ENCODE measurements around the gene TSPAN17. TPM values are rescaled to one million over a fixed set of nuclear protein-coding genes. Genes with fewer than 3 reads are reported as not detected.
A peak's percentile ranks its signal among the peaks of the same experiment; 100 is the strongest.

The TSPAN17 gene
- total and polyA plus RNA-seq, 7 experiments from 2014 or later: 16.5 to 47.6 (median 19.3) TPM

DNA sequence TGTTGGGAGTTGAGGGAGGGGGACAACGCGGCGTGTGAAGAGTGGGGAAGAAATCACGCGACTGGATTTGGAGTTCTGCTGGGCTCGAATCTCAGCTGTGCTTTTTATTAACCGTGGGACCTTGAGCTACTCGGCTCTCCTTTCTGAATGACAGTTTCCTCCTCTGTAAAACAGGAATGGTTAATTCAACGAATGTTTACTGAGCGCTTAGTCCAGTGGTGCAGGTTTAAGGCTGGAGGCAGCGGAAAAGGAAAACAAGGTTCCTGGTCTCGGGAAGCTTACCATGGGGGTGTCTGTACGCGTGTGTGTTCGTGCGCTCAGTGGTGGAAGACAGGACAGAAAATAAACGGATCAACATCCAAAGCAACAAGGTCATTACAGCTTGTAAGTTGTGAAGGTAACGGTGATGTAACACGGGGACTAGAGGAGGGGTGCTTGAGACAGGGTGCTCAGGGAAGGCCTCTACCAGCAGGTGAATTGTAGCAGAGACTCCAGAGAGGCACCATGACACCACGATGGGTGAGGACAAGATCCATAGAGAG is 16.5 kb upstream of the TSPAN17 start:
- no peaks in the 10 kb centered on the region for H3K9me3 ChIP-seq (ENCODE audit: control insufficient read depth in 2 of 3, low read length in 3 of 3)
- peak overlapping the region; percentile 43 for H3K4me3 ChIP-seq (ENCODE audit: low read length)
- Mint-ChIP-seq H3K4me1 (peaks cover 7 to 16% (median 11%) of the 10 kb centered on the region in 7 donors), H3K9me3 (peaks cover 0 to 5% (median 0%) of the 10 kb centered on the region in 11 donors), H3K27ac (no peak overlapping the region), H3K36me3 (peaks cover 0 to 7% (median 4%) of the 10 kb centered on the region in 5 donors), H3K4me3 (peak overlapping the region; percentile 27 to 72 (median 58)), H3K27me3 (peaks cover 59 to 86% (median 73%) of the 10 kb centered on the region in 5 donors)
- ChIA-PET POLR2A (interaction anchor here (0.6 kb wide), 1 partner anchor 1138 kb away, joined by 3 read pairs; no protein-coding TSS in a partner anchor), CTCF (no interaction called here)
- intact Hi-C loops (cut with micrococcal nuclease): loop anchor here in 1 of 2 donors (1.0 kb wide), 1 partner anchor 17 kb away; the partner anchor contains the start of gene TSPAN17
- no peak overlapping the region for H3K27ac ChIP-seq (ENCODE audit: low read depth, low read length)
- peaks cover 8 to 15% of the 10 kb centered on the region in 2 donors for H3K4me1 ChIP-seq (ENCODE audit: control insufficient read depth in 2 of 2, insufficient read depth in 2 of 2, low read length in 2 of 2)
- H3K27me3 ChIP-seq (ENCODE audit: control insufficient read depth in 2 of 2, insufficient read depth in 2 of 2, low read length in 2 of 2): peaks cover 4 to 21% of the 10 kb centered on the region in 2 donors
- ATAC-seq (no peak), DNase-seq (no peak)
- H3K36me3 ChIP-seq (ENCODE audit: control insufficient read depth in 2 of 3, insufficient read depth in 3 of 3, low read length in 3 of 3): no peaks in the 10 kb centered on the region

- CTCF ChIA-PET: no interaction called here
- POLR2A ChIA-PET: no interaction called here
- peaks cover 0 to 5% (median 0%) of the 10 kb centered on the region in 11 donors for H3K9me3 Mint-ChIP-seq
- peak overlapping the region in 1 of 9 donors; percentile 56 for H3K27ac Mint-ChIP-seq
- H3K9me3 ChIP-seq (ENCODE audit: control insufficient read depth in 2 of 3, low read length in 3 of 3): no peaks in the 10 kb centered on the region
- no peak overlapping the region for H3K27ac ChIP-seq (ENCODE audit: low read depth, low read length)
- peaks cover 8 to 15% of the 10 kb centered on the region in 2 donors for H3K4me1 ChIP-seq (ENCODE audit: control insufficient read depth in 2 of 2, insufficient read depth in 2 of 2, low read length in 2 of 2)
- peaks cover 7 to 16% (median 11%) of the 10 kb centered on the region in 7 donors for H3K4me1 Mint-ChIP-seq
- no peak overlapping the region for H3K4me3 ChIP-seq (ENCODE audit: low read length)
- peak overlapping the region in 2 of 10 donors; percentile 7 to 68 for H3K4me3 Mint-ChIP-seq
- no peaks in the 10 kb centered on the region for H3K36me3 ChIP-seq (ENCODE audit: control insufficient read depth in 2 of 3, insufficient read depth in 3 of 3, low read length in 3 of 3)
- peaks cover 4 to 21% of the 10 kb centered on the region in 2 donors for H3K27me3 ChIP-seq (ENCODE audit: control insufficient read depth in 2 of 2, insufficient read depth in 2 of 2, low read length in 2 of 2)
- H3K36me3 Mint-ChIP-seq: peaks cover 0 to 7% (median 4%) of the 10 kb centered on the region in 5 donors
- ATAC-seq (no peak), DNase-seq (no peak)
- H3K27me3 Mint-ChIP-seq: peaks cover 59 to 86% (median 67%) of the 10 kb centered on the region in 5 donors
- intact Hi-C loops (cut with micrococcal nuclease): no loop called here
Measured at GRCh38 chr5:176631383-176632200, 15.7 kb upstream of the TSPAN17 start.

GRCh38 chr5:176632745-176633144 is 14.5 kb upstream of the TSPAN17 start:
- POLR2A ChIA-PET: no interaction called here
- DNase-seq: no peak
- CTCF ChIA-PET: interaction anchor here (1.3 to 2.1 kb wide), 2 partner anchors 25 to 28 kb away, joined by 3 to 5 read pairs; no protein-coding TSS in a partner anchor
- no peak overlapping the region for H3K4me3 Mint-ChIP-seq
- H3K4me1 Mint-ChIP-seq: peaks cover 7 to 16% (median 11%) of the 10 kb centered on the region in 7 donors
- Histone ChIP-seq H3K9me3 (ENCODE audit: control insufficient read depth in 2 of 3, low read length in 3 of 3) (no peaks in the 10 kb centered on the region), H3K4me3 (ENCODE audit: low read length) (no peak overlapping the region), H3K27me3 (ENCODE audit: control insufficient read depth in 2 of 2, insufficient read depth in 2 of 2, low read length in 2 of 2) (peaks cover 4 to 21% of the 10 kb centered on the region in 2 donors), H3K27ac (ENCODE audit: low read depth, low read length) (no peak overlapping the region), H3K36me3 (ENCODE audit: control insufficient read depth in 2 of 3, insufficient read depth in 3 of 3, low read length in 3 of 3) (no peaks in the 10 kb centered on the region), H3K4me1 (ENCODE audit: control insufficient read depth in 2 of 2, insufficient read depth in 2 of 2, low read length in 2 of 2) (peaks cover 8 to 15% of the 10 kb centered on the region in 2 donors)
- H3K27me3 Mint-ChIP-seq: peaks cover 50 to 87% (median 56%) of the 10 kb centered on the region in 5 donors
- intact Hi-C loops (cut with micrococcal nuclease): no loop called here
- no peak overlapping the region for H3K27ac Mint-ChIP-seq
- H3K9me3 Mint-ChIP-seq: peaks cover 0 to 5% (median 0%) of the 10 kb centered on the region in 11 donors
- ATAC-seq: no peak
- H3K36me3 Mint-ChIP-seq: peaks cover 0 to 7% (median 4%) of the 10 kb centered on the region in 5 donors

- Histone ChIP-seq H3K36me3 (ENCODE audit: control insufficient read depth in 2 of 3, insufficient read depth in 3 of 3, low read length in 3 of 3) (no peaks in the 10 kb centered on the region), H3K4me1 (ENCODE audit: control insufficient read depth in 2 of 2, insufficient read depth in 2 of 2, low read length in 2 of 2) (peaks cover 8 to 15% of the 10 kb centered on the region in 2 donors), H3K4me3 (ENCODE audit: low read length) (no peak overlapping the region), H3K9me3 (ENCODE audit: control insufficient read depth in 2 of 3, low read length in 3 of 3) (no peaks in the 10 kb centered on the region), H3K27ac (ENCODE audit: low read depth, low read length) (no peak overlapping the region), H3K27me3 (ENCODE audit: control insufficient read depth in 2 of 2, insufficient read depth in 2 of 2, low read length in 2 of 2) (peaks cover 4 to 20% of the 10 kb centered on the region in 2 donors)
- no peak overlapping the region for H3K27ac Mint-ChIP-seq
- no peak for DNase-seq
- no peak for ATAC-seq
- peaks cover 5 to 16% (median 11%) of the 10 kb centered on the region in 7 donors for H3K4me1 Mint-ChIP-seq
- H3K36me3 Mint-ChIP-seq: peaks cover 0 to 7% (median 4%) of the 10 kb centered on the region in 5 donors
- ChIA-PET POLR2A (interaction anchor here (1.0 kb wide), 1 partner anchor 14 kb away, joined by 3 read pairs; the partner anchor contains the start of gene TSPAN17), CTCF (interaction anchor here (1.3 to 2.1 kb wide), 2 partner anchors 24 to 27 kb away, joined by 3 to 5 read pairs; no protein-coding TSS in a partner anchor)
- intact Hi-C loops (cut with micrococcal nuclease): no loop called here
- H3K4me3 Mint-ChIP-seq: no peak overlapping the region
- H3K9me3 Mint-ChIP-seq: peaks cover 0 to 5% (median 0%) of the 10 kb centered on the region in 11 donors
- peaks cover 42 to 85% (median 49%) of the 10 kb centered on the region in 5 donors for H3K27me3 Mint-ChIP-seq
Measured at GRCh38 chr5:176633598-176633997, 13.7 kb upstream of the TSPAN17 start.

DNA sequence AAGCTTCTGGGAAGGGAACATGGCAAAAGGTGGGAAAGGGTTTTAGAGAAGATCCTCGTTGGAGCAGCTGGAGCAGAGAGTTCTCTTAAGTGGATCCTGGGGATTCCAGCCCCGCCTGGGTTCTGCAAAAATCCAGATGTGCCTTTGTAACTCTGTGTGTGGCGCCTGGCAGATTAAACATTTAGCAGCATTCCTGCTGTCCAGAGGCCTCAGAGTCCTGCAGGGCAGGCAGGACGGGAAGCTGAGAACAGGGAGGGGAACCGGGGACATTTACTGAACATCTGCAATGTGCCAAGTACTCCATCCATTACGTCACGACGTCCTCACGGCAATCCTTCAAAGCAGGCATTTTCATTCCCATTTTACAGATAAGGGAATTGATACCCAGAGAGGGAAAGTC is 10.9 kb upstream of the TSPAN17 start:
- no peak for ATAC-seq
- Mint-ChIP-seq H3K9me3 (peaks cover 0 to 5% (median 0%) of the 10 kb centered on the region in 11 donors), H3K4me1 (peaks cover 0 to 8% (median 0%) of the 10 kb centered on the region in 7 donors), H3K27me3 (peaks cover 24 to 65% (median 29%) of the 10 kb centered on the region in 5 donors), H3K36me3 (peaks cover 0 to 5% (median 0%) of the 10 kb centered on the region in 5 donors), H3K27ac (no peak overlapping the region), H3K4me3 (no peak overlapping the region)
- CTCF ChIA-PET: no interaction called here
- Histone ChIP-seq H3K36me3 (ENCODE audit: control insufficient read depth in 2 of 3, insufficient read depth in 3 of 3, low read length in 3 of 3) (no peaks in the 10 kb centered on the region), H3K9me3 (ENCODE audit: control insufficient read depth in 2 of 3, low read length in 3 of 3) (no peaks in the 10 kb centered on the region), H3K4me1 (ENCODE audit: control insufficient read depth in 2 of 2, insufficient read depth in 2 of 2, low read length in 2 of 2) (no peaks in the 10 kb centered on the region), H3K4me3 (ENCODE audit: low read length) (no peak overlapping the region), H3K27ac (ENCODE audit: low read depth, low read length) (no peak overlapping the region), H3K27me3 (ENCODE audit: control insufficient read depth in 2 of 2, insufficient read depth in 2 of 2, low read length in 2 of 2) (peaks cover 0 to 9% of the 10 kb centered on the region in 2 donors)
- POLR2A ChIA-PET: no interaction called here
- intact Hi-C loops (cut with micrococcal nuclease): no loop called here
- no peak for DNase-seq

DNA sequence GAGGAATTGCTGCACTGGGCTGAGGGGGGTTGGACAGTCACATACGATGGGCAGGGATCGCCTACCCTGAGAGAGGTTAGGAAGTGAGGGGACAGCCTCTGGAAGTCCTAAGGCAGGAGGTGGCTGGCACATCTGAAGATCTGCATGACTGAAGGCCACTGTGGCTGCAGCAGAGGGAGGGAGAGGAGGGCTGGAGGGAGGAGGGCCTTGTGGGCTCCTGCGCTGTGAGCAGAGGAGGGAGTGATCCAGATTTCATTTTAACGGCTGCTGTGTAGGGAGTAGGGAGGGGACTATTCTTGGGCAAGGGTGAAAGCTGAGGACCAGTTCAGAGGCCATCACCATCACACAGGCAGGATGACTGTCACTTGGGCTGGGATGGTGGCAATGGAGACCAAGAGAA is 9.7 kb upstream of the TSPAN17 start:
- H3K4me3 ChIP-seq (ENCODE audit: low read length): no peak overlapping the region
- H3K9me3 Mint-ChIP-seq: peaks cover 0 to 5% (median 0%) of the 10 kb centered on the region in 11 donors
- POLR2A ChIA-PET: no interaction called here
- H3K4me1 ChIP-seq (ENCODE audit: control insufficient read depth in 2 of 2, insufficient read depth in 2 of 2, low read length in 2 of 2): no peaks in the 10 kb centered on the region
- no peak overlapping the region for H3K4me3 Mint-ChIP-seq
- peaks cover 19 to 55% (median 25%) of the 10 kb centered on the region in 5 donors for H3K27me3 Mint-ChIP-seq
- peaks cover 0 to 8% (median 0%) of the 10 kb centered on the region in 7 donors for H3K4me1 Mint-ChIP-seq
- intact Hi-C loops (cut with micrococcal nuclease): no loop called here
- no peak for DNase-seq
- ATAC-seq: no peak
- H3K27ac Mint-ChIP-seq: no peak overlapping the region
- no peak overlapping the region for H3K27ac ChIP-seq (ENCODE audit: low read depth, low read length)
- no peaks in the 10 kb centered on the region for H3K9me3 ChIP-seq (ENCODE audit: control insufficient read depth in 2 of 3, low read length in 3 of 3)
- peaks cover 0 to 5% (median 0%) of the 10 kb centered on the region in 5 donors for H3K36me3 Mint-ChIP-seq
- no peaks in the 10 kb centered on the region for H3K36me3 ChIP-seq (ENCODE audit: control insufficient read depth in 2 of 3, insufficient read depth in 3 of 3, low read length in 3 of 3)
- H3K27me3 ChIP-seq (ENCODE audit: control insufficient read depth in 2 of 2, insufficient read depth in 2 of 2, low read length in 2 of 2): peaks cover 0 to 4% of the 10 kb centered on the region in 2 donors
- CTCF ChIA-PET: no interaction called here
